GM12878 (cell line): ENCODE data around the gene AGAP1. TPM values are rescaled to one million over a fixed set of nuclear protein-coding genes. Genes with fewer than 3 reads are reported as not detected.

ENCODE experiments used
- ATAC-seq: fragments of 200-7000 bp; cut with Tn5 transposase; 3 replicates; pipeline ENCODE4 v1.9.1; 2020; ENCODE audit warnings: mild to moderate bottlenecking, moderate library complexity
- BruUV-seq: library from RNA; stranded (reverse); fragments of 400-500 nt; replicated peaks from 2 replicates; lab custom pipeline; 2021; lab: Mats Ljungman, UMichigan
- CTCF ChIA-PET: fragments of 300-600 bp; sonication (Branson Sonifier 250); formaldehyde crosslinking; extraction: SDS; loops from one replicate; lab custom pipeline; 2021; ENCODE audit warnings: inconsistent platforms; lab: Yijun Ruan, JAX
- POLR2A ChIA-PET: fragments of 350-600 bp; formaldehyde crosslinking; extraction: SDS; loops from one replicate; lab custom pipeline; 2021; ENCODE audit warnings: inconsistent platforms; lab: Charles Lee
- RAD21 ChIA-PET: fragments of 300-600 bp; sonication (Branson Sonifier 250); formaldehyde crosslinking; loops from one replicate; lab custom pipeline; 2023; ENCODE audit warnings: antibody characterized with exemption; ENCODE audit not compliant: unreplicated experiment; lab: Charles Lee
- SMC1A ChIA-PET: fragments of 300-600 bp; sonication (Branson Sonifier 250); formaldehyde crosslinking; loops from one replicate; lab custom pipeline; 2023; ENCODE audit not compliant: unreplicated experiment, uncharacterized antibody; lab: Charles Lee
- DNase-seq: peaks from one replicate; pipeline ENCODE4 v3.0.0-alpha.2; 2011; ENCODE audit warnings: low read depth, low spot score
- FAIRE-seq: peaks from 3 replicates; lab custom pipeline; 2011; peaks lifted over from hg19 to GRCh38; lab: Jason Lieb, UNC
- H2AFZ ChIP-seq: 2 replicates; pipeline ENCODE4 v1.6.0; 2011; ENCODE audit warnings: low read depth, low read length, control low read depth; ENCODE audit not compliant: control insufficient read depth
- H3K27ac ChIP-seq: 2 replicates; pipeline ENCODE4 v1.5.1; 2011; ENCODE audit warnings: control low read depth; ENCODE audit not compliant: control insufficient read depth, insufficient read depth
- H3K27me3 ChIP-seq, 2 experiments: replicated peaks in 1 of 2; 2 replicates each; pipeline versions ENCODE4 v1.6.0 to v1.6.1; 2011; ENCODE audit warnings: low read length in 1 of 2; ENCODE audit not compliant: control insufficient read depth in 2 of 2, insufficient read depth in 2 of 2
- H3K36me3 ChIP-seq, 2 experiments: 2 replicates each; pipeline ENCODE4 v1.5.1; 2011; ENCODE audit warnings: low read length in 1 of 2; ENCODE audit not compliant: control insufficient read depth in 2 of 2, insufficient read depth in 2 of 2
- H3K4me1 ChIP-seq: 2 replicates; pipeline ENCODE4 v1.6.1; 2011; ENCODE audit warnings: mild to moderate bottlenecking, low read length, moderate library complexity, mixed read lengths; ENCODE audit not compliant: control insufficient read depth, insufficient read depth
- H3K4me2 ChIP-seq: 2 replicates; pipeline ENCODE4 v1.6.0; 2011; ENCODE audit warnings: control low read depth; ENCODE audit not compliant: control insufficient read depth, insufficient read depth
- H3K4me3 ChIP-seq: fragments of 200-600 bp; sonication (generic); 2 replicates; pipeline ENCODE4 v1.5.1; 2016
- H3K79me2 ChIP-seq: 2 replicates; pipeline ENCODE4 v1.6.0; 2011; ENCODE audit warnings: low read length; ENCODE audit not compliant: control insufficient read depth, insufficient read depth
- H3K9ac ChIP-seq: 2 replicates; pipeline ENCODE4 v1.8.0; 2011; ENCODE audit warnings: low read length, control low read depth, mixed read lengths; ENCODE audit not compliant: control insufficient read depth, insufficient read depth
- H3K9me3 ChIP-seq: replicated peaks from 3 replicates; pipeline ENCODE4 v1.5.1; 2011; ENCODE audit warnings: mild to moderate bottlenecking, low read length; ENCODE audit not compliant: control insufficient read depth, insufficient read depth
- H4K20me1 ChIP-seq: 2 replicates; pipeline ENCODE4 v1.6.0; 2011; ENCODE audit not compliant: control insufficient read depth, insufficient read depth
- BACH1 ChIP-seq: fragments of 450-650 bp; IDR thresholded peaks from 2 replicates; pipeline ENCODE4 v1.6.1; 2017; ENCODE audit warnings: mild to moderate bottlenecking, borderline replicate concordance
- CREB1 ChIP-seq: IDR thresholded peaks from 2 replicates; pipeline ENCODE4 v1.6.1; 2012; ENCODE audit warnings: low read depth, mild to moderate bottlenecking, inconsistent platforms
- DPF2 ChIP-seq: fragments of 450-650 bp; IDR thresholded peaks from 2 replicates; pipeline ENCODE4 v1.6.1; 2017; ENCODE audit warnings: mild to moderate bottlenecking
- HDAC6 ChIP-seq: fragments of 200-600 bp; sonication (generic); IDR thresholded peaks from one replicate; pipeline ENCODE4 v1.8.0; 2017; ENCODE audit warnings: antibody characterized with exemption; ENCODE audit not compliant: unreplicated experiment
- POLR2AphosphoS2 ChIP-seq: IDR thresholded peaks from 2 replicates; pipeline ENCODE4 v1.6.1; 2011; ENCODE audit warnings: low read depth, mild to moderate bottlenecking, low read length, improper control_type of control experiment, moderate library complexity
- SMAD1 ChIP-seq: fragments of 450-650 bp; IDR thresholded peaks from 2 replicates; pipeline ENCODE4 v1.6.1; 2018; ENCODE audit warnings: mild to moderate bottlenecking, low read depth; ENCODE audit not compliant: partially characterized antibody
- SREBF2 ChIP-seq: IDR thresholded peaks from 2 replicates; pipeline ENCODE4 v1.6.1; 2012; ENCODE audit warnings: mild to moderate bottlenecking, low read length
- TARDBP ChIP-seq: IDR thresholded peaks from 2 replicates; pipeline ENCODE4 v1.6.1; 2016; ENCODE audit warnings: borderline replicate concordance
- USF2 ChIP-seq: IDR thresholded peaks from 2 replicates; pipeline ENCODE4 v1.6.1; 2011; ENCODE audit warnings: low read depth, low read length, improper control_type of control experiment, borderline replicate concordance
- ZBTB33 ChIP-seq: fragments of 450-650 bp; IDR thresholded peaks from 2 replicates; pipeline ENCODE4 v1.6.1; 2017; ENCODE audit warnings: mild to moderate bottlenecking
- WGBS: methylation state at CpG from one replicate; pipeline ENCODE4 v1.1.6; 2016; ENCODE audit warnings: low lambda C conversion rate; ENCODE audit not compliant: insufficient replicate concordance, insufficient coverage; ENCODE audit errors: missing lambda C conversion rate; 5-methylcytosine and 5-hydroxymethylcytosine counted together
- in situ Hi-C: fragments of 300-500 bp; cut with MboI; formaldehyde crosslinking; loops from 9 replicates; pipeline ENCODE4 v1.14.3; 2018; ENCODE audit warnings: mixed read lengths
- intact Hi-C: fragments of 100-400 bp; cut with micrococcal nuclease; formaldehyde crosslinking; loops from one replicate; pipeline ENCODE4 v1.14.2; 2022; ENCODE audit not compliant: unreplicated experiment
- polyA plus RNA-seq, 11 experiments: library from polyadenylated mRNA; depleted of rRNA in 4 of 11; unstranded in 6 of 11; stranded (reverse) in 5 of 11; fragments of >200 nt; fragmentation: Nextera tagmentation in 4 of 11; fragmentation: Illumina TruSeq in 1 of 11; extraction: Ambion mirVana in 4 of 11; extraction: Trizol in 1 of 11; gene quantifications; 1 replicate in 1 of 11; 2 replicates in 10 of 11; pipeline versions ENCODE4 v1.2.1 to v1.2.3, GENCODE V29; 2011 to 2016; ENCODE audit warnings: inconsistent platforms in 2 of 11, missing spikeins in 2 of 11, low read depth in 1 of 11
- total RNA-seq, 4 experiments: library from RNA; depleted of rRNA in 3 of 4; stranded (reverse); fragments of >200 nt in 3 of 4; fragmentation: Illumina TruSeq in 1 of 4; extraction: Trizol in 1 of 4; gene quantifications; 2 replicates each; pipeline versions ENCODE4 v1.2.1 to v1.2.3, GENCODE V29; 2013 to 2021
- TF ChIP-seq, protein P1 (sequence below): fragments of 450-650 bp; IDR thresholded peaks from 2 replicates; pipeline ENCODE4 v1.6.1; 2017; ENCODE audit warnings: mild to moderate bottlenecking, moderate library complexity

The AGAP1 gene
- total and polyA plus RNA-seq, 10 of the 15 experiments (the other 5 are each of a cell fraction or from before 2014, with no cell fraction given) = 0.05 to 0.15 (median 0.06) TPM; not detected in 7

- FAIRE-seq = no peak
- TF ChIP-seq SREBF2 (no peak), USF2 (no peak), DPF2 (no peak), BACH1 (no peak), TARDBP (no peak), HDAC6 (no peak), SMAD1 (no peak), CREB1 (no peak), POLR2AphosphoS2 (no peak), ZBTB33 (no peak)
- TF ChIP-seq, protein P1, sequence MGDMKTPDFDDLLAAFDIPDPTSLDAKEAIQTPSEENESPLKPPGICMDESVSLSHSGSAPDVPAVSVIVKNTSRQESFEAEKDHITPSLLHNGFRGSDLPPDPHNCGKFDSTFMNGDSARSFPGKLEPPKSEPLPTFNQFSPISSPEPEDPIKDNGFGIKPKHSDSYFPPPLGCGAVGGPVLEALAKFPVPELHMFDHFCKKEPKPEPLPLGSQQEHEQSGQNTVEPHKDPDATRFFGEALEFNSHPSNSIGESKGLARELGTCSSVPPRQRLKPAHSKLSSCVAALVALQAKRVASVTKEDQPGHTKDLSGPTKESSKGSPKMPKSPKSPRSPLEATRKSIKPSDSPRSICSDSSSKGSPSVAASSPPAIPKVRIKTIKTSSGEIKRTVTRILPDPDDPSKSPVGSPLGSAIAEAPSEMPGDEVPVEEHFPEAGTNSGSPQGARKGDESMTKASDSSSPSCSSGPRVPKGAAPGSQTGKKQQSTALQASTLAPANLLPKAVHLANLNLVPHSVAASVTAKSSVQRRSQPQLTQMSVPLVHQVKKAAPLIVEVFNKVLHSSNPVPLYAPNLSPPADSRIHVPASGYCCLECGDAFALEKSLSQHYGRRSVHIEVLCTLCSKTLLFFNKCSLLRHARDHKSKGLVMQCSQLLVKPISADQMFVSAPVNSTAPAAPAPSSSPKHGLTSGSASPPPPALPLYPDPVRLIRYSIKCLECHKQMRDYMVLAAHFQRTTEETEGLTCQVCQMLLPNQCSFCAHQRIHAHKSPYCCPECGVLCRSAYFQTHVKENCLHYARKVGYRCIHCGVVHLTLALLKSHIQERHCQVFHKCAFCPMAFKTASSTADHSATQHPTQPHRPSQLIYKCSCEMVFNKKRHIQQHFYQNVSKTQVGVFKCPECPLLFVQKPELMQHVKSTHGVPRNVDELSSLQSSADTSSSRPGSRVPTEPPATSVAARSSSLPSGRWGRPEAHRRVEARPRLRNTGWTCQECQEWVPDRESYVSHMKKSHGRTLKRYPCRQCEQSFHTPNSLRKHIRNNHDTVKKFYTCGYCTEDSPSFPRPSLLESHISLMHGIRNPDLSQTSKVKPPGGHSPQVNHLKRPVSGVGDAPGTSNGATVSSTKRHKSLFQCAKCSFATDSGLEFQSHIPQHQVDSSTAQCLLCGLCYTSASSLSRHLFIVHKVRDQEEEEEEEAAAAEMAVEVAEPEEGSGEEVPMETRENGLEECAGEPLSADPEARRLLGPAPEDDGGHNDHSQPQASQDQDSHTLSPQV = no peak
- Histone ChIP-seq H3K79me2 (no peaks in the 10 kb centered on the region), H3K27me3 (no peaks in the 10 kb centered on the region), H4K20me1 (no peaks in the 10 kb centered on the region), H3K4me3 (no peak overlapping the region), H3K4me2 (no peak overlapping the region), H3K27ac (no peak overlapping the region), H3K36me3 (no peaks in the 10 kb centered on the region), H3K4me1 (no peaks in the 10 kb centered on the region), H3K9ac (no peak overlapping the region), H3K9me3 (no peaks in the 10 kb centered on the region), H2AFZ (no peak overlapping the region)
- no peak for ATAC-seq
- in situ Hi-C loops (no loop called here), intact Hi-C loops (no loop called here)
- no peak for DNase-seq
- BruUV-seq = no TSS peak
- ChIA-PET SMC1A (no interaction called here), CTCF (no interaction called here), RAD21 (no interaction called here), POLR2A (no interaction called here)
- 52% methylated on average over 12 of the region's 12 CpGs for WGBS
Measured at GRCh38 chr2:235634435-235635158, 140.8 kb downstream of the AGAP1 start.
